ENCODE data around the gene CLCN2.

The CLCN2 gene

GRCh38 chr3:184399410-184399809 is 38.0 kb upstream of the CLCN2 start:
- Histone ChIP-seq H3K79me2 (ENCODE audit: insufficient read depth, low read depth) (no peaks in the 10 kb centered on the region), H3K4me3 (IDR thresholded peaks at IDR 0.05; ENCODE audit: insufficient read depth, low read depth, low read length) (no peak overlapping the region)
- no peak for TF ChIP-seq CTCF (conservative IDR thresholded peaks at IDR 0.05; ENCODE audit: low read depth, low read length)

GRCh38 chr3:184395320-184395660 is 33.9 kb upstream of the CLCN2 start:
- H3K27me3 ChIP-seq (ENCODE audit: insufficient read depth, low read depth), result no peaks in the 10 kb centered on the region
- no peak overlapping the region for H3K4me2 ChIP-seq
- no peak overlapping the region for H3K9ac ChIP-seq
- no peak overlapping the region for H3K27ac ChIP-seq
- no peak overlapping the region for H3K4me3 ChIP-seq (IDR thresholded peaks at IDR 0.05; ENCODE audit: insufficient read depth, low read depth, low read length)
- TF ChIP-seq CTCF (conservative IDR thresholded peaks at IDR 0.05; ENCODE audit: low read depth, low read length), result no peak
- H3K79me2 ChIP-seq (ENCODE audit: insufficient read depth, low read depth), result no peaks in the 10 kb centered on the region
- H3K36me3 ChIP-seq (ENCODE audit: insufficient read depth), result no peaks in the 10 kb centered on the region
- no peaks in the 10 kb centered on the region for H4K20me1 ChIP-seq (ENCODE audit: insufficient read depth)
- no peak overlapping the region for H2AFZ ChIP-seq (ENCODE audit: low read depth)
- peaks cover 3% of the 10 kb centered on the region for H3K4me1 ChIP-seq (ENCODE audit: low read depth, poor library complexity, severe bottlenecking)

More at GRCh38 chr3:184399410-184399809, 38.0 kb upstream of the CLCN2 start:
- Histone ChIP-seq H4K20me1 (ENCODE audit: insufficient read depth) (no peaks in the 10 kb centered on the region), H3K4me2 (no peak overlapping the region), H3K36me3 (ENCODE audit: insufficient read depth) (no peaks in the 10 kb centered on the region), H3K27me3 (ENCODE audit: insufficient read depth, low read depth) (no peaks in the 10 kb centered on the region), H3K9ac (no peak overlapping the region), H3K4me1 (ENCODE audit: low read depth, poor library complexity, severe bottlenecking) (peaks cover 3% of the 10 kb centered on the region), H3K27ac (no peak overlapping the region), H2AFZ (ENCODE audit: low read depth) (no peak overlapping the region)

- Histone ChIP-seq H3K27ac (no peak overlapping the region), H3K36me3 (ENCODE audit: insufficient read depth) (no peaks in the 10 kb centered on the region), H3K9ac (no peak overlapping the region), H3K27me3 (ENCODE audit: insufficient read depth, low read depth) (no peaks in the 10 kb centered on the region), H4K20me1 (ENCODE audit: insufficient read depth) (no peaks in the 10 kb centered on the region), H3K79me2 (ENCODE audit: insufficient read depth, low read depth) (no peaks in the 10 kb centered on the region), H3K4me1 (ENCODE audit: low read depth, poor library complexity, severe bottlenecking) (no peaks in the 10 kb centered on the region), H3K4me3 (IDR thresholded peaks at IDR 0.05; ENCODE audit: insufficient read depth, low read depth, low read length) (no peak overlapping the region), H3K4me2 (no peak overlapping the region), H2AFZ (ENCODE audit: low read depth) (no peak overlapping the region)
- TF ChIP-seq CTCF (conservative IDR thresholded peaks at IDR 0.05; ENCODE audit: low read depth, low read length), result no peak
Measured at GRCh38 chr3:184391266-184391665, 29.9 kb upstream of the CLCN2 start.

GRCh38 chr3:184389935-184390528 is 28.6 kb upstream of the CLCN2 start:
- H3K27me3 ChIP-seq (ENCODE audit: insufficient read depth, low read depth), result no peaks in the 10 kb centered on the region
- H3K4me3 ChIP-seq (IDR thresholded peaks at IDR 0.05; ENCODE audit: insufficient read depth, low read depth, low read length), result no peak overlapping the region
- no peaks in the 10 kb centered on the region for H4K20me1 ChIP-seq (ENCODE audit: insufficient read depth)
- H3K79me2 ChIP-seq (ENCODE audit: insufficient read depth, low read depth), result no peaks in the 10 kb centered on the region
- H2AFZ ChIP-seq (ENCODE audit: low read depth), result no peak overlapping the region
- no peak overlapping the region for H3K4me2 ChIP-seq
- H3K27ac ChIP-seq, result no peak overlapping the region
- no peaks in the 10 kb centered on the region for H3K4me1 ChIP-seq (ENCODE audit: low read depth, poor library complexity, severe bottlenecking)
- no peaks in the 10 kb centered on the region for H3K36me3 ChIP-seq (ENCODE audit: insufficient read depth)
- TF ChIP-seq CTCF (conservative IDR thresholded peaks at IDR 0.05; ENCODE audit: low read depth, low read length), result no peak
- no peak overlapping the region for H3K9ac ChIP-seq
